NOMO-1 treated with dmso at 0.1 percent for 144 hours (cell line): Measurements from ENCODE around the gene NDUFS7.

Experiments used
- DNase-seq: peaks from one replicate; lab custom pipeline; 2025; ENCODE audit not compliant: unreplicated experiment; lab: John Stamatoyannopoulos, UW

The NDUFS7 gene

DNA sequence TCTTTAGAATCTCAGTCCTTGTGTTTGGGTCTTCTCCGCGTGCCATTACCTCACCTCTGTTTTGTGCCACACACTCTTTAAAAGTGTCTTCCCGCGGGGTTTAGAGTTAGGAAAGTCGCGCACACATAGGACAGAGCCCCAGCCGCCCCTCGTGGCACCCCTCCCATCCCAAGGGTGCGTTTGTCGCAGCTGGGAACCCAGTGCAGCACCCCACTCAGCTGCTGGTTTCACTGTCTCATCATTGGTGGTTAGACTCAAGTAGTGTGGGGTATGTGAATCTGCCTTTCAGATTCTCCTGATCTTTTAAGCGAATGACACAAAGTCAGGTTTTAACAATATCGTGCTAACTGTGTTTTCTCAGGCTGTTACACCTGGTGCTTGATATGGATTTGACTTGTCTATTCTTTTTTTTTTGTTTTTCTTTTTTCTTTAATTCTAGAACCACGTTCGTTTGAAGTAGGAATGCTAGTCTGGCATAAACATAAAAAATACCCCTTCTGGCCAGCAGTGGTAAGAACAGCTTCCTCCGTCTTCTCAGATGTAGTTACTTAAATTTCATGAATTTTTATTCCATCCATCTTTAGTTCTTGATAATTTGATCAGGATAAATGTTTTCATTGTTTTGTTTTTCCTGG lies 19.5 kb upstream of the NDUFS7 start:
- DNase-seq, result no peak

GRCh38 chr19:1365319-1366269 lies 18.1 kb upstream of the NDUFS7 start:
- DNase-seq, result no peak

DNA sequence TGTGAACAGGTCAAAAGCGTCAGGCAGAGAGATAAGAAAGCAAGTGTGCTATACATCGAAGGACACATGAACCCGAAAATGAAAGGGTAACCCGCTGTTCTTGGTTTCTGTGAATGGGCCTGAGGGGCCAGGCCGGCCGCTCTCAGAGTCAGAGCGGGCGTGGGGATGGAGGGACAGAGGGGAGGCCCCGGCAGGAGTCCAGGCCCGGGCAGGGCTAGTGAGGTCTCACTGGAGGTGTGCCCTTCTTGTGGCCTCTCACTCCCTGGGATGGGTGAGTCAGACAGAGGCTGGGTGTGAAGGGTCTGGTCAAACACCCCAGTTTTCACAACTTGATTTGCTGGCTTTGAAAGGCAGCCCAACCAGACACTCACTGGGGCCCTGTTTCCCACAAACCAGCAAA lies 17.4 kb upstream of the NDUFS7 start:
- no peak for DNase-seq

GRCh38 chr19:1366899-1367870 lies 16.5 kb upstream of the NDUFS7 start:
- DNase-seq, result no peak

- DNase-seq, result no peak
Measured at GRCh38 chr19:1369214-1369805, 14.4 kb upstream of the NDUFS7 start.

- no peak for DNase-seq
Measured at GRCh38 chr19:1370579-1371361, 12.9 kb upstream of the NDUFS7 start.

DNA sequence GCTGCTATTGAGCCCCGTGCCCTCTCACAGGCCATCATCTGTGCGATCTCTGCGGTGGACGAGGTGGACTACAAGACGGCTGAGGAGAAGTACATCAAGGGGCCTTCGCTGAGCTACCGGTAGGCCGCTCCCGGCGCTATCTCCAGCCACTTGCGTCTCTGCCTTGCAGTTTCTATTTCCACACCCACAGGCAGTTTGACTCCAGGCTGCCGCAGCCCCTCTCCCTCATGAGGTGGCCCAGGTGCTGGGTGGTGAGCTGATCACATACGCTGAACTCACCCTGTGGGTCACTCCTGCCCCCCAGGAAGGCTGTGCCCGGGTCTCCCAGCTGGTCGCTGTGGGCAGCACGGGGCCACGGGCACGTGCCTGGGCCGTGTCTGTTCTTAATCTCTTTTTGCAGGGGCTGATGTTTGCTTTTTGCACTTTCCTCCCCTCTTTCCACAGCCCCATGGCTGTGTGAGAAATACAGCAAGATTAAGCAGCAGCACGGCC lies 10.6 kb upstream of the NDUFS7 start:
- DNase-seq, result no peak

- DNase-seq, result no peak
Measured at GRCh38 chr19:1373534-1374249, 10.0 kb upstream of the NDUFS7 start.

DNA sequence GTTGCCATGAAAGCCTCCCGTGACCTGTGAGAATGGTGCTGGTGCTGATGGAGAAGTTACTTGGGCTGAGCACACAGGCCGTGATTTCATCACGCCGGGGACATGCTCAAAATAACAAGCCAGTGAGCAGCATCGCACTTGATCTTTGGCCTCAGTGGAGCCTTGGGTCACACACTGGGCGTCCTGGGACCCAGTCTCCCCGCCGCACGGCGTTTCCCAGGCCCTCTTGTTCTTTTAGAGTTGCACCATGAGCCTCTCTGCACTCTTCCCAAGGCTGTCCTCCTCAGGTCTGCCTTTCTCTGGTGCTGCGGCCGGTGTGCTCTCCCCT lies 9.5 kb upstream of the NDUFS7 start:
- no peak for DNase-seq

DNA sequence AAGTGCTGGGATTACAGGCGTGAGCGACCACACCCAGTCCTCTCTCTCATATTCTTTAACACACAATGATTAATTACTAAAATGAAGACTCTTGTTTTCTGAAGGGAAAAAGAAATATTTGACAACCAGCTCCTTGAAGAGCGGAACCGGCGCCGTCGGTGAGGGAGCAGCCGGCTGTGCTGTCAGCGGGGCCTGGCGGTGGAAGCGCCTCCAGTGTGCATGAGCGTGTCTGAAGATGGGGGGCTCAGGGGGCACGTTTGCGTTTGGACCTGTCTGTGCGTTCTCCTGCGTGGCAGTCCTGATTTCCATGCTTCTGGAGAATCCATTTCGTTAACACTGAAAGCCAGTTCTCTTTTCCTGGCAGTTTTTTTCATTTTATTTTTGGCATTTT lies 7.3 kb upstream of the NDUFS7 start:
- DNase-seq, result no peak

DNA sequence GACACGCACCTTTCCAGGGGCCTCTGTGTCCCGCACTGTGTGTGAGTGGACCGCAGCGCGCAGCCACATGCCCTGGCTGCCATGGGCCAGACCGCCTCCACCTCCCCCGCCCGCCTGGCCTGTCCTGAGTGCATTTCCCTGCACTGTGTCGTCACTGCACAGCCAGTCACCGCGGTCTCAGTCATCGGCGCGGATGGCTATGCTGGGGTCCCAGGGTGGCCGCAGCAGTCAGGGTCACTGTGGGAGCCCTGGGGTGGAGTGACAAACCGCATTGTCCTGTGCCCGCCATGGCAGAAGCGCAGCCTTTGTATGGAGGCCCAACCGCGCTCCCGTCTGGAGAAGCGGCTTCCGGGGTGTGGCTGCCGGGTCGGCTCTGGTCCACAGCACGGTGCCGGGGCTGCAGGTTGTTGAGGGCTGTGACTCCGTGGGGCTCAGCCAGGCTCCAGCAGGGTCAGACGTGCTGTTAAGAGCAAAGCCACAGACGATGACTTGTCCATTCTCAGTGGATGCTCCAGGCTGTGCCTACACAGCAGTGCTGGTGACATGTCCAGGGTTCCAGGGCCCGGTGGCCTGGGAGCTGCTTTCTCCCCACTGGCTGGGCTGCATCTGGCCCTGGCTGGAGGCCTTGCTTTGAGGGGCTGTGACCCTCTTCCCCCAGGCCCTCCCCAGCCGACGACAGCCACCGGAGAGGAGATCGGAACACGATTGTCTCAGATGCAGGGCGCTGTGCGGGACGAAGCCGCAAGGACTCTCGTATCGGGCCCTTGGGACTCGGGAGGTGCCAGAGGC lies 6.3 kb upstream of the NDUFS7 start:
- no peak for DNase-seq

- no peak for DNase-seq
Measured at GRCh38 chr19:1377965-1378785, 5.5 kb upstream of the NDUFS7 start.

DNA sequence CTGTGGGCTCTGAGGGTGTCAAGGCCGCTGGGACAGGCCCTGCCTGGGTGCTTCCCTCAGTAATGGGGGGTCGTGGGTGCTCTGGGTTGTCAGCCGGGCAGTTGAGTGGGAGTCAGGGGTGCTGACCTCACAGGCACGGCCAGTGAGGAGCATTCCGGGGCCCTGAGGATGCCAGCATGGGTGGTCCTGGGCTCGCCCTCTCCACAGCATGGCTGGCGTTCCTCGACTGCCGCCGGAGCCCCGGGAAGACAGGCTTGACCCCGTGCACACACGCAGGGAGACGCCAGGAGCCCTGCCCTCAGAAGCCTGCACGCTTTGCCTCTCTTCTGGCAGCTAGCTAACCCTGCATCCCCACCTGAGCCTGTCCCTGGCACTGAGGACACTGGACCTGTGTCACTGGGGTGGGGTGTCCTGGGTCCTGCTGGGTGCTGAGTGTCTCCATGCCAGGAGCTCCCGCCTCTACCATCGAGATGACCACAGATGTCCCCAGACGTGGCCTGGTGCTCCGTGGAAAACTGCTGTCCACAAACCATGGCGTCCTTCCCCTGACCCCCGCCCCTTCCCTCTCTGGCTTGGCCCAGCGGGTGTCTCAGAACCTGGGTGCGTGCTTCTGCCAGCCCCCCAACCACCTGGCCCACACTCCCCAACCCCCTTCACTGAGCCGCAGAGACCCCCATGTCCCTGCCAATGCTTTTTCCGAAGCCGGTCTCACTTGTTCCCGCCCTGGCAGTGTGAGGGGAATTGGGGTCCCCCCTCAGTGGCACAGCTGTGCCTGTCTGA lies 4.4 kb upstream of the NDUFS7 start:
- no peak for DNase-seq

DNA sequence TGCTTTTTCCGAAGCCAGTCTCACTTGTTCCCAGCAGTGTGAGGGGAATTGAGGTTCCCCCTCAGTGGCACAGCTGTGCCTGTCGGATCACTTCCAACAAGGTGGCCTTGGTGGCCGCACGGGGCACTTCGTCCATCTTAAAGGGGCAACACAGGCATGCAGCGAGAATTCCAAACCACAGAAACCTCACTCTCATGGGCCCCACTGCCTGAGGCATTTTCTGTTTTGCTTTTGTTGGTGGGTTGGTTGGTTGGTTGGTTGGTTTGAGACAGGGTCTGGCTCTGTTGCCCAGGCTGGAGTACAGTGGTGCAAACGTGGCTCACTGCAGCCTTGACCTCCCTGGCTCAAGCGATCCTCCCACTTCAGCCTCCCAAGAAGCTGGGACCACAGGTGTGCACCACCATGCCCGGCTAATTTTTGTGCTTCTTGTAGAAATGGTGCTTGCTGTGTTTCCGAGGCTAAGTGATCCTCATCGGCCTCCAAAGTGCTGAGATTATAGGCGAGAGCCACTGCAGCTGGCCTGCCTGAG lies 3.7 kb upstream of the NDUFS7 start:
- DNase-seq, result no peak

DNA sequence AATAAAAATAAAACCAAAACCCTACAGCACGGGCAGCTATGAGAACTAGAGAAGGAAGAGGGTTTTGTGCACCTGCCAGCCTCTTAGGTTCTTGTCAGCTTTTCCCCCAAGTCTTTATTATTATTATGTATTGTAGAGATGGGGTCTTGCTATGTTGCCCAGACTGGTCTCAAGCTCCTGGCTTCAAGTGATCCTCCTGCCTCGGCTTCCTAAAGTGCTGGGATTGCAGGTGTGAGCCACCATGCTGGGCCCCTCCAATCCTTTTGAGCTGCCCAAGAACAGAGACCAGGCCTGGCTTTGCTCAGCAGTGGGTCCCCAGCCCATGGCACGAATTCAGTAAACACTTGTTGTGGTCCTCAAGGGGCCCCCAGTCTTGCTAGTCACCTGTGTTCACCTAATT lies 1.5 kb upstream of the NDUFS7 start:
- DNase-seq, result no peak

DNA sequence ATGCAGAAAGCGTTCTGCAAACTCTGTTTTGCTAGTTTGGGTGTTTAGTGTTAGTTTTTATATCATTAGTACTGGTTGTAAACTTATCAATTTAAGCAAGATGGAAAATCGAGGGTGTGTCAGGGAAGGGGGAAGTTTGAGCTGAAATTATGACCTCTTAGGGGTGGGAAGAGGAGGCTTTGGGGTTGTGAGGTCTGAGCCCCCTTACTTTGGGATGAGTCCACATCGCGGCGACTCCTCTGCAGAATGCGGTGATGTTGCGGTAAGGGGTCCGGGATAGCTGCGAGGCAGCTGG lies 743 bp upstream of the NDUFS7 start:
- DNase-seq, result no peak

- no peak for DNase-seq
Measured at GRCh38 chr19:1384085-1384462, 367 bp downstream of the NDUFS7 start.
